ENCODE results near the gene C9orf43. TPM values are rescaled to one million over a fixed set of nuclear protein-coding genes. Genes with fewer than 3 reads are reported as not detected.

C9orf43 gene
- total and polyA plus RNA-seq, 10 of the 15 experiments (the other 5 are each of a cell fraction or from before 2014, with no cell fraction given), result 0.08 to 0.79 (median 0.55) TPM

- H3K4me3 ChIP-seq, result no peak overlapping the region
- intact Hi-C loops (cut with micrococcal nuclease; ENCODE audit: unreplicated experiment) (no loop called here), in situ Hi-C loops (cut with MboI) (loop anchor here (25.0 kb wide), 1 partner anchor 582 kb away; no protein-coding TSS in a partner anchor)
- CTCF ChIA-PET, result interaction anchor here (0.6 to 3.2 kb wide), 10 partner anchors 9 to 569 kb away, joined by 3 to 25 read pairs (median 5); no protein-coding TSS in a partner anchor
- H3K9me3 ChIP-seq (replicated peaks; ENCODE audit: control insufficient read depth, insufficient read depth, low read length), result no peaks in the 10 kb centered on the region
- RAD21 ChIA-PET (ENCODE audit: unreplicated experiment), result interaction anchor here (0.7 to 3.0 kb wide), 13 partner anchors 9 to 362 kb away, joined by 3 to 16 read pairs (median 8); no protein-coding TSS in a partner anchor
- H3K27ac ChIP-seq (ENCODE audit: control insufficient read depth, insufficient read depth), result no peak overlapping the region
- DNase-seq (ENCODE audit: low read depth, low spot score) (no peak), FAIRE-seq (no peak), ATAC-seq (peak; percentile 71)
- H4K20me1 ChIP-seq (ENCODE audit: control insufficient read depth, insufficient read depth), result no peaks in the 10 kb centered on the region
- H3K79me2 ChIP-seq (ENCODE audit: control insufficient read depth, insufficient read depth, low read length), result no peaks in the 10 kb centered on the region
- no peaks in the 10 kb centered on the region for H3K27me3 ChIP-seq (replicated peaks in 1 of 2; ENCODE audit: control insufficient read depth in 2 of 2, insufficient read depth in 2 of 2, low read length in 1 of 2)
- TF ChIP-seq TCF12 (IDR thresholded peaks at IDR 0.05; ENCODE audit: low read depth, low read length) (no peak), ZNF24 (IDR thresholded peaks at IDR 0.05) (no peak), EED (IDR thresholded peaks at IDR 0.05; ENCODE audit: low read depth) (no peak), IRF4 (IDR thresholded peaks at IDR 0.05; ENCODE audit: low read depth, low read length) (no peak), STAT1 (conservative IDR thresholded peaks at IDR 0.05) (no peak), HCFC1 (IDR thresholded peaks at IDR 0.05; ENCODE audit: low read length) (no peak), EGR1 (IDR thresholded peaks at IDR 0.05; ENCODE audit: borderline replicate concordance in 1 of 2, low read depth in 2 of 2, low read length in 2 of 2) (no peak), MEF2A (IDR thresholded peaks at IDR 0.05; ENCODE audit: insufficient read depth, low read depth, low read length) (no peak), SREBF1 (IDR thresholded peaks at IDR 0.05; ENCODE audit: low read length) (no peak), FOS (IDR thresholded peaks at IDR 0.05; ENCODE audit: borderline replicate concordance, extremely low read depth, insufficient read length) (no peak), CREM (IDR thresholded peaks at IDR 0.05; ENCODE audit: low read depth) (no peak), MYC (IDR thresholded peaks at IDR 0.05; ENCODE audit: insufficient read depth, insufficient read length, insufficient replicate concordance, low read length, severe bottlenecking) (no peak)
- TF ChIP-seq, protein P1, sequence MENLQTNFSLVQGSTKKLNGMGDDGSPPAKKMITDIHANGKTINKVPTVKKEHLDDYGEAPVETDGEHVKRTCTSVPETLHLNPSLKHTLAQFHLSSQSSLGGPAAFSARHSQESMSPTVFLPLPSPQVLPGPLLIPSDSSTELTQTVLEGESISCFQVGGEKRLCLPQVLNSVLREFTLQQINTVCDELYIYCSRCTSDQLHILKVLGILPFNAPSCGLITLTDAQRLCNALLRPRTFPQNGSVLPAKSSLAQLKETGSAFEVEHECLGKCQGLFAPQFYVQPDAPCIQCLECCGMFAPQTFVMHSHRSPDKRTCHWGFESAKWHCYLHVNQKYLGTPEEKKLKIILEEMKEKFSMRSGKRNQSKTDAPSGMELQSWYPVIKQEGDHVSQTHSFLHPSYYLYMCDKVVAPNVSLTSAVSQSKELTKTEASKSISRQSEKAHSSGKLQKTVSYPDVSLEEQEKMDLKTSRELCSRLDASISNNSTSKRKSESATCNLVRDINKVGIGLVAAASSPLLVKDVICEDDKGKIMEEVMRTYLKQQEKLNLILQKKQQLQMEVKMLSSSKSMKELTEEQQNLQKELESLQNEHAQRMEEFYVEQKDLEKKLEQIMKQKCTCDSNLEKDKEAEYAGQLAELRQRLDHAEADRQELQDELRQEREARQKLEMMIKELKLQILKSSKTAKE (IDR thresholded peaks at IDR 0.05; ENCODE audit: low read depth, poor library complexity, severe bottlenecking), result no peak
- peak overlapping the region; percentile 56 for H2AFZ ChIP-seq (ENCODE audit: control insufficient read depth, low read depth, low read length)
- 67% methylated on average over 5 of the region's 5 CpGs for WGBS (ENCODE audit: insufficient coverage, insufficient replicate concordance, low lambda C conversion rate, missing lambda C conversion rate)
- no peak overlapping the region for H3K4me2 ChIP-seq (ENCODE audit: control insufficient read depth, insufficient read depth)
- BruUV-seq (replicated peaks), result no TSS peak
- H3K9ac ChIP-seq (ENCODE audit: control insufficient read depth, insufficient read depth, low read length), result no peak overlapping the region
- peaks cover 9% of the 10 kb centered on the region for H3K4me1 ChIP-seq (ENCODE audit: control insufficient read depth, insufficient read depth, low read length)
- POLR2A ChIA-PET, result interaction anchor here (0.7 to 1.7 kb wide), 2 partner anchors 57 to 63 kb away, joined by 3 to 7 read pairs; no protein-coding TSS in a partner anchor
- SMC1A ChIA-PET (ENCODE audit: uncharacterized antibody, unreplicated experiment), result interaction anchor here (0.7 to 3.0 kb wide), 21 partner anchors 8 to 203 kb away, joined by 3 to 20 read pairs (median 5); partner anchors contain the start of gene RGS3
- no peaks in the 10 kb centered on the region for H3K36me3 ChIP-seq (ENCODE audit: control insufficient read depth in 2 of 2, insufficient read depth in 2 of 2, low read length in 1 of 2)
Observed at GRCh38 chr9:113454914-113455761, 44.6 kb downstream of the C9orf43 start.
